Measurements from ENCODE around the gene PARD3.

PARD3 gene

DNA sequence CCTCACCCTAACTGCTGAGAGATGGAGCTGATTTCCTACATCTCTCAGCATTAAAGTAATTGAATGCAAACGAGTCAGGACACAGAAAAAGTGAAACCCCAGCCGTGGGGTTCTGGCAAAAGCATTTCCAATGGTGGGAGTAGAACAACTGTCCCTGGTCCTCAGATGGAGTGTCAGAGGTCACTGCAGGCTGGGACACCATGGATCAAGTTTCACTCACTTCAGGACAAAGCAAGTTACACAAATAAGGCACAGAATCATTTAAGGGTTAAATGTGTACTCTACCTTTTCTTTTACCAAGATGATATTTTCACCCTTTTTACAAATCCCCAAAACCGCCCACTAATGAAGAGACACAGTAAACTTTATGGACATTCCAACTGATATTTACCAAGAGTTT is 607.8 kb downstream of the PARD3 start:
- no peak for DNase-seq (ENCODE audit: low spot score)

DNA sequence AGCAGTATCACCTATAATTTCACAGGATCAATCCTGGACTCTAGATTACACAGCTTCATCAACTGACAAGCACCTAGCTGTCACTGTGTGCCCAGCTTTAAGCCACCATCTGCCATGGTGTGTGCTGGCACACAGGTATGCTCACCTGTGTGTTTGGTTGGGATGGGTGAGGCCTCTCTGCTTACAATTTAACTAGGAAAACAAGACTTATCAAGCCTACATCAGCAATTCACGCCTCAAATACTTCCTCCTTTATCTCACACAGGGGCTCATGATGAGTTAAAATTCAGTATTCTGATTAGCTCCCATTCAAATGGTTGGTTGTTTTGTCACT is 608.2 kb downstream of the PARD3 start:
- DNase-seq (ENCODE audit: low spot score), result no peak

DNA sequence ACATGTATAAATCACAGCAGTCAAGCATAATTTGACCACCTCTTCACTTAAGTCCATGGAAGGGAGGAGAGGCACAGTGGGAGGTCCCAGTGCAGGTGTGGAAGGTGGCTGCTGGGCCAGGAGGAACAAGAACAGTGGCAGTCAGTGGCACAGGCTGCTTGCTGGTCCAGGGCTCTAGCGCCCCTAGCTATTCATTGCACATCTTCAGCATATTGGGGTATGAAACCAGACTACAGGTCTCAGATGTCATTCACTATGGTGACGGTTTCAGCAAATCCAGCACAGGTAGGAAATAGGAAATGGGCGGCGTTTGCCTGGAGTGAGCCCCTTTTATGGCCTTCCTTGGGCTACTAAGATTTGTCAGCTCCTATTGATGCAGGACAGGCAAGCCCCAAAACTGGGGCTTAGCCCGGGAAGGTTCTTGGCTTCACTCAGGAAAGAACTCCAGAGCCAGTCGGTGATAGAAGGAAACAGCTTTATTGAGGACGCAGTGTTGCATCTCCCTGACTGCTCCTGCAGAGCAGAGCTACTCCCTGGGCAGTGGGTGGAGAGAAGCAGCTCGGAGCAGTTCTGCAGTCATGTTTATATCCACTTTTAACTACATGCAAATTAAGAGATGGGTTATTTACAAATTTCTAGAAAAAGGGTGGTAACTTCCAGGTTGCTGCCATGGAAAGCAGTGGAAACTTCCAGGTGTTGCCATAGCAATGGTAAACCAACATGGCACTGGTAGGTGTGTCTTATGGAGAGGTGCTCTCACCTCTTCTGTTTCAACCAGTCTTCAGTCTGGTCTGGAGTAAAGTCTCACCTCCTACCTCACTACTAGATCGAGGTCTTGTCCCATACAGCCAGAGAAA is 608.8 kb downstream of the PARD3 start:
- DNase-seq (ENCODE audit: low spot score), result no peak

- DNase-seq (ENCODE audit: low spot score), result no peak
Measured at GRCh38 chr10:34205452-34205851, 609.6 kb downstream of the PARD3 start.

DNA sequence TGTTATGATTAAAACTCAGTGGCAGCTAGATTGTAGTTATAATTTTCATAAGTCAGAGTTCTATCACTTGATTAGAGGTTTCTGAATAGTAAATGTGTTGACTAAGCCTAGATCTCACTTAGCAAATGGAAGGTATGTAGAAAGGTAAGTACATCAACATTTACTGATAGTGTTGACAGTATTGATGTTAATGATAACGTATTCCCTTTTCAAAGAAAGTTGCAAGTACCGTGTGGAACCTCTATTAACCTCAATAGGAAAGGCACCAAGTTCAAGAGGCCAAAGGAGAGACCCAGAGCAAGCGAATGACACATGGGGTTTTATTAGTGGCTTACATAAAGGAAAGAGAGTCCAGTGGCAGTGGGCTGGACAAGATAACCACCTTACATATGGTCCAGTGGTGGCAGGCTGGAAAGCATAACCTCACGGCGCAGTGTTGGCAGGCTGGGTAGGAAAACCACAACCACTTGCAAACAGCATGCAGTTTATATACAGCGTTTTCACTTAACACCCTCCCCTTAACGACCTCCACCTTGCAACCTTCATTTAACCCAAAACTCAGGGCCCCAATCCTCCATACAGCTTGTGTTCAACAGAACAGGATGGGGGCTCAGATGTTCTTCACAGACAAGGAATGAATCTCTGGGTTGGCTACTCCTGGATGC is 611.0 kb downstream of the PARD3 start:
- DNase-seq (ENCODE audit: low spot score), result no peak

DNA sequence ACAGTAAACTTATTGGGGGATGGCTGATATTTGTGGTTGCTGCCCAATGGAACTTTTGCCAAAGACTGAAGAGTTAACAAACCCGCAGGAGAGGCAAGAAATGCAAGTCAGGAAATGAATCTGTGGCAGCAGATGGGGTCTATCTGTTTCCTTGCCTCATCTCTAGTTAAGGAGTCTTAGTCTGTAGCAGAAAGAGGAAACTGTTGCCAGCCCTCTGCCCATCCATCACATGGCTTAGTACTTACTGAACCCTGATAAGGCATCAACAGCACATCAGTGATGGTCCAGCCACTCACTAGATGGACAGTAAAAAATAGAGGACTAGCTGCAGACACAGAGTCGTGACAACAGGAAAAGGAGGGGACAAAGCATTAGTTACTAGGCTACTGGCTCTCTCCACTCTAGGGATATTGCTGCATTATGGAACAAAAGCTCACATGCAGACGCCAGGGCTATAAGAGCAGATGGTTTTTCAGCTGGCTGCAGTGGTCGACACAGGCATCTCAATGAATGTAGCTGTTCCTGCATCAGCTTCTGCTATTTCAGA is 614.7 kb downstream of the PARD3 start:
- no peak for DNase-seq (ENCODE audit: low spot score)

DNA sequence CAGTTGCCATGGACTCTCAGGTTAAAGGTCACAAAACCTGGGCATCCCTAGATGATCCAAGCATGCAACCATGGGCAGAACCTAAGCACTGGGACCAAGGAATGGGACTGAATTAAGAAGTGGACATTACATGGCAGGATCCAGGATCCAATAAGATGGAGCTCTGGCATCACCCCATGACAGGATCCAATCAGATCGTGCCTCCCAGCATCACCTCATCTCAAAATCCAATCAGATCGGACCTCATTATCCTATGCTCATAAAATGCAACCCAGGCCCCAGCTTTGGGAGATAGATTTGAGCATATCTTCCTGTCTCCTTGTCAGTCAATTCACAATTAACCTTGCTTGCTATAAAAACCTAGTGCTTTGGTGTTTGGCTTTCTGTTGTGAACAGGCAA is 616.1 kb downstream of the PARD3 start:
- no peak for DNase-seq (ENCODE audit: low spot score)

- DNase-seq (ENCODE audit: low spot score), result no peak
Measured at GRCh38 chr10:34196058-34196433, 619.0 kb downstream of the PARD3 start.

- no peak for DNase-seq (ENCODE audit: low spot score)
Measured at GRCh38 chr10:34195364-34196057, 619.6 kb downstream of the PARD3 start.

GRCh38 chr10:34193931-34194626 is 621.0 kb downstream of the PARD3 start:
- DNase-seq (ENCODE audit: low spot score), result no peak

- DNase-seq (ENCODE audit: low spot score), result no peak
Measured at GRCh38 chr10:34192646-34193045, 622.5 kb downstream of the PARD3 start.

GRCh38 chr10:34191406-34191805 is 623.7 kb downstream of the PARD3 start:
- no peak for DNase-seq (ENCODE audit: low spot score)

DNA sequence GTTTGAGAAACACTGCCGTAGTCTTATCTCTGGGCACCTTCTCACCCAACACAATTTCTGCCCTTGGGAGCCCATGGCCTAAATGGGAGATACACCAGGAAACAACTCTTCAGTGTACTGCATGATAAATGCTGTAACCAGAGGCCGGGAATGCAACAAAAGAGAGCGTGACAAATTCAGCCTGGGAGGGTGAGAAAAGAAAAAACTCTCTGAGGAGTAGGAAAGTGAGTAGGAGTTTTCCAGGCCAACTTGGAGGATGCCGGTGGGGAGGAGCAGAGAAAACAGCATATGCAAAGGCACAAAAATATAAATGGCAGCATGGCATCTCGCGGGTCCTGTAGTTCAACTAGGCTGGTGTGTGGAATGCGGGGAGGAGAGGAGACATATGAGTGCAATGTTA is 624.5 kb downstream of the PARD3 start:
- peak; percentile 12 for DNase-seq (ENCODE audit: low spot score)

DNA sequence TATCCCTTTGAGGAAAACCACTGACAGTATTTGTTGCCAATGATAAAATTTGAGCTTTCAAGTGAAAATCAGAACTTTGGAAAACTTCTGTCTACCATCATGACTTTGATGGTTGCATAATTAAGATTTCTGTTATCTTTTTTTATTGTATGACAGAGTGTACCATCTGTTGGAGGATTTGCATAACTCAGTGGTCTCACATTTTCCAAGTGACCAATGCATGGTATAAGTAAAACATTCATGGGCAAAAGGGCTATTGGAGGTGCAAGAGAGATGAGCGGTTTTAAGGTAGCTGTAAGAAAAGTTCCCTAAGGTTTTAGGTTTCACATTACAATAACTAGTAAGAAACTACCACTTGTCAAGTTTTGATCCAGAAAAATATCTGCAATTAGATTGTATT is 625.3 kb downstream of the PARD3 start:
- no peak for DNase-seq (ENCODE audit: low spot score)

GRCh38 chr10:34188221-34188620 is 626.9 kb downstream of the PARD3 start:
- no peak for DNase-seq (ENCODE audit: low spot score)

DNA sequence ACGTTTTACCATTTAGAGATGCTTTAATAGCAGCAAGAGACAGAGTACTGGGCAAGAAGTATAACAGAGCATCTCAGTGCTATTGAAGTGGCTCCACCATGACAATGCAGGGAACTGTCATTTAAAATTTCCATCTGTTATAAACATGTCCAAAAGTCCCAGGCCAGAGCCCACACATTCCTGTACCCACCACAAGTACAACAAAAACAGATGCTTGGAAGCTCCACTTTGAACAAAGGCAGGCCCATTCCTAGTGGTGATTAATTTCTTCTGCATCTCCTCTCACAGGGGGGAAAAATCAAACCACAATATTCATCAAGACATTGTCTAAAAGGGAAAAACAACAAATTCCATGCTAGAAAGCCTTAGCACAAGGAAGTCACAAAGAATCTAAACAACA is 627.9 kb downstream of the PARD3 start:
- no peak for DNase-seq (ENCODE audit: low spot score)

DNA sequence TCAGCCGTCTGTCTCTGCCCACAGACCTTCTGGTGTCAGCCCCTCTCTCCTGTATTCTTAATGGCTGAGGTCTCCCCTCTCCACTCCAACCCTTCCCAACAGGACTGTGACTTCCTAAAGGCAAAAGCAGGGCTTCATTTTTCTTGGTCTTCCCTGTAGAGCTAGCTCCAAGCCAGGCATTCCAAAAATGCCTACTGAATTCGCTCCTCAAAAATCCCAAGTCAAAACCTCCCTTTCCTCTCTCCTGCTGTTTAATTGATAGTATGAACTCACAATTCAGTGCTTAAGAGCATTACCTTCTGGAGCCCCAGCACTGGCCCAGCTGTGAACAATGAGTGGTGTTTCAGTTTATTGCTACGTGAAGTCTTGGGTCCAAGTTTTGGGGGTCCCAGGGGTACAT is 628.4 kb downstream of the PARD3 start:
- DNase-seq (ENCODE audit: low spot score), result no peak

DNA sequence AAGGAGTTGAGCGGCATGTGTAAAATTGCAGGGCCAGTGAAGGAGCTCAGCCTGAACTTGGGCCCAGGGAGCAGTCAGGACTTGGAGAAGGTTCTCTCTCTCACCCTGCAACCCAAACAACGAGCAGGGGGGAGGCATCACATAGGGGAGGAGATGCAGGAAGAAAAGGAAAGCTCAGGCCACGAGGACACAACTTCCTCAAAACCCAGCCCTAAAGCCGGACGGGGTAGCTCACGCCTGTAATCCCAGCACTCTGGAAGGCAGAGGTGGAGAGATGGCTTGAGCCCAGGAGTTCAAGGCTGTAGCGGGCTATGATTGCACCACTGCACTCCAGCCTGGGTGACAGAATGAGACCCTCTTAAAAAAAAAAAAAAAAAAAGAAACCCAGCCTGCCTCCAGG is 629.1 kb downstream of the PARD3 start:
- DNase-seq (ENCODE audit: low spot score), result no peak

DNA sequence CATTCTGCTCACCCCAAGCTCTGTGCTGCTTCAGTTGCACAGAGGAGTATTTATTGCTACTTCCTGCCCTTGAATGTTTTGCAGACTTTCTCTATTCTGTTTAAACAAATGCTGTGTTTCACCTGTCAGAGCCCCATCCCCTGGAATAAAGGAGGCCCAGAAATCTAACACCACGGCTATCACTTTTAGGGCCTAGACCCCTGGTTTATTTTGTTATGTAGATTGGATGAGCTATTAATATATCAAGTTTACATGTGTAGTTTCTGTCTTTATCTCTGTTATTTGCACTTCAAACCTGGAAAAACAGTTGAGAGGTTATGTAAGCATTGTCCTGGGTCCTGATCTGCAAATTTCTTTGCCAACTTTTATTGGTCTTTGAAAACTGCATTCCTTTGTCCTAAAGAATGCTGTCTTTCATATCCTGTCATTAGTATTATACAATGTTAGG is 630.1 kb downstream of the PARD3 start:
- no peak for DNase-seq (ENCODE audit: low spot score)

GRCh38 chr10:34184397-34184796 is 630.7 kb downstream of the PARD3 start:
- DNase-seq (ENCODE audit: low spot score), result no peak

- DNase-seq (ENCODE audit: low spot score), result no peak
Measured at GRCh38 chr10:34183016-34183796, 631.9 kb downstream of the PARD3 start.

Data from COLO829 (cell line).